Measurements from ENCODE around the gene NCOA7. TPM values are rescaled to one million over a fixed set of nuclear protein-coding genes. Genes with fewer than 3 reads are reported as not detected.

NCOA7 gene
- total RNA-seq, 4 donors from 2014 or later = 18.1 to 31.4 (median 26.7) TPM

DNA sequence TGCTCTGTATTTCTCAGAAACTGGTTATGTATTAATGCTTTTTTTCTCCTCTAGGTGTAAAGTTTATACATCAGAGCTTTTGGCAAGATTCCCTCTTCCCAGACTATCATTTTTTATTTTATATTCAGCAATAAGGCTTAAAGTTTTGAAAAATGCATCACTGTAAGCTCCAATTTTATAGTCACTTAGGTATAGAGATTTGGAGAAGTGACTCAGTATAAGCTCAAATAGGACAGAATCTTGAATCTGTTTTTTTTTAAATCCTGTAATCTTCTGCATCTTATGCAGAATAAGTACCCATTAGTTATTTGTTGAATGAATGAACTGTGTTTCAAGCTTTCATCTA, 1.0 kb downstream of the NCOA7 start:
- Histone ChIP-seq H3K27ac (peak overlapping the region in 3 of 4 donors; percentile 89 to 99 (median 98)), H3K4me1 (peaks cover 0 to 50% (median 4%) of the 10 kb centered on the region in 3 donors), H3K4me3 (peak overlapping the region; percentile 70 to 86), H3K27me3 (no peaks in the 10 kb centered on the region), H3K36me3 (peaks cover 0 to 1% of the 10 kb centered on the region in 2 donors), H3K9me3 (no peaks in the 10 kb centered on the region)
- TF ChIP-seq POLR2AphosphoS5 (IDR thresholded peaks at IDR 0.05) = no peak
- no peak for TF ChIP-seq POLR2A (IDR thresholded peaks at IDR 0.05)
- TF ChIP-seq EP300 (IDR thresholded peaks at IDR 0.05) = no peak
- TF ChIP-seq CTCF (IDR thresholded peaks at IDR 0.05) = no peak
- ATAC-seq = no peak

DNA sequence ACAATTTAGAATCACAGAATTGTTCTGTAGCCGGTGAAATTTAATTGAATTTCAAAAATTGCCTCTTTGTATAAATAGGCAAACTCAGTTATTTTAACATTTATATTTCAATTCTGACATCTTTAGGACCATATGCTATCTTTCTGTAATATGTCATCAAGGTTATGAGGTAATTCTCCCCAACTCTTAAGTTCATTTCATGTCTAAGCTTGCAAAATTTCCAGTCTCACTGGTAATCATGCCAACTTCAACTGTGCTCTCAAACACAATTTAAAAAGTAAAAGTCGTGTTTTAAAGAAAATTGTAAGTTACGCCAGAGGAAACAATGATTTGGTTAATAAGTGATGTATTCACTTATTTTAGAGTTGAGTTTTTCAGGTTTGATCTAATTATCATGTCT, 1.4 kb downstream of the NCOA7 start:
- ATAC-seq = no peak
- Histone ChIP-seq H3K27ac (peak overlapping the region in 2 of 4 donors; percentile 98 to 99), H3K9me3 (no peaks in the 10 kb centered on the region), H3K36me3 (peaks cover 0 to 3% of the 10 kb centered on the region in 2 donors), H3K4me3 (peak overlapping the region in 1 of 2 donors; percentile 86), H3K27me3 (no peaks in the 10 kb centered on the region), H3K4me1 (peaks cover 0 to 50% (median 4%) of the 10 kb centered on the region in 3 donors)
- WGBS, 2 donors (ENCODE audit: low coverage in 1 of 2) = 39 to 69% methylated on average over 3 of the region's 3 CpGs
- TF ChIP-seq POLR2AphosphoS5 (IDR thresholded peaks at IDR 0.05) (no peak), CTCF (IDR thresholded peaks at IDR 0.05) (no peak), POLR2A (IDR thresholded peaks at IDR 0.05) (no peak), EP300 (IDR thresholded peaks at IDR 0.05) (no peak)

- no peak for ATAC-seq
- H3K4me1 ChIP-seq = peaks cover 0 to 50% (median 4%) of the 10 kb centered on the region in 3 donors
- H3K27ac ChIP-seq = peak overlapping the region in 2 of 4 donors; percentile 98 to 99
- peaks cover 0 to 3% of the 10 kb centered on the region in 2 donors for H3K36me3 ChIP-seq
- TF ChIP-seq POLR2AphosphoS5 (IDR thresholded peaks at IDR 0.05) (no peak), EP300 (IDR thresholded peaks at IDR 0.05) (no peak), CTCF (IDR thresholded peaks at IDR 0.05) (no peak), POLR2A (IDR thresholded peaks at IDR 0.05) (no peak)
- H3K27me3 ChIP-seq = no peaks in the 10 kb centered on the region
- H3K4me3 ChIP-seq = peak overlapping the region in 1 of 2 donors; percentile 86
- no peaks in the 10 kb centered on the region for H3K9me3 ChIP-seq
These were observed 1.9 kb downstream of the NCOA7 start for GRCh38 chr6:125792680-125793079.

- TF ChIP-seq CTCF (IDR thresholded peaks at IDR 0.05) (no peak), POLR2A (IDR thresholded peaks at IDR 0.05) (no peak), EP300 (IDR thresholded peaks at IDR 0.05) (no peak), POLR2AphosphoS5 (IDR thresholded peaks at IDR 0.05) (no peak)
- H3K36me3 ChIP-seq = peaks cover 0 to 3% of the 10 kb centered on the region in 2 donors
- no peak overlapping the region for H3K4me3 ChIP-seq
- peak overlapping the region in 2 of 4 donors; percentile 4 to 99 for H3K27ac ChIP-seq
- H3K9me3 ChIP-seq = no peaks in the 10 kb centered on the region
- H3K4me1 ChIP-seq = peaks cover 0 to 50% (median 4%) of the 10 kb centered on the region in 3 donors
- WGBS, 2 donors (ENCODE audit: low coverage in 1 of 2) = 60 to 100% methylated on average over 1 to 2 of the region's 2 CpGs
- ATAC-seq = no peak
- H3K27me3 ChIP-seq = no peaks in the 10 kb centered on the region
These were observed 2.5 kb downstream of the NCOA7 start for GRCh38 chr6:125793280-125793679.

GRCh38 chr6:125793863-125794262, 3.1 kb downstream of the NCOA7 start:
- no peak overlapping the region for H3K4me3 ChIP-seq
- peaks cover 0 to 4% of the 10 kb centered on the region in 2 donors for H3K36me3 ChIP-seq
- no peaks in the 10 kb centered on the region for H3K9me3 ChIP-seq
- peaks cover 0 to 46% (median 4%) of the 10 kb centered on the region in 3 donors for H3K4me1 ChIP-seq
- WGBS, 2 donors (ENCODE audit: low coverage in 1 of 2) = 69 to 81% methylated on average over 3 of the region's 3 CpGs
- no peak for TF ChIP-seq EP300 (IDR thresholded peaks at IDR 0.05)
- no peak for TF ChIP-seq CTCF (IDR thresholded peaks at IDR 0.05)
- TF ChIP-seq POLR2AphosphoS5 (IDR thresholded peaks at IDR 0.05) = no peak
- TF ChIP-seq POLR2A (IDR thresholded peaks at IDR 0.05) = no peak
- ATAC-seq = no peak
- H3K27ac ChIP-seq = peak overlapping the region in 3 of 4 donors; percentile 1 to 99 (median 4)
- H3K27me3 ChIP-seq = no peaks in the 10 kb centered on the region
